Uterus (tissue), 2 donors: ENCODE results near the gene RELB.

ENCODE experiments used
- CTCF ChIP-seq, 4 experiments: fragments of 200-600 bp in 2 of 4; fragments of 450-650 bp in 2 of 4; sonication (generic) in 2 of 4; IDR thresholded peaks; one replicate each; pipeline ENCODE4 v1.5.1; 2016 to 2019; ENCODE audit warnings: antibody characterized with exemption in 4 of 4, mild to moderate bottlenecking in 2 of 4, moderate library complexity in 1 of 4
- POLR2A ChIP-seq, 2 donors: fragments of 450-650 bp; IDR thresholded peaks; one replicate each; pipeline ENCODE4 v1.6.1; 2016; ENCODE audit warnings: antibody characterized with exemption in 2 of 2, mild to moderate bottlenecking in 1 of 2, moderate library complexity in 1 of 2

- TF ChIP-seq CTCF (IDR thresholded peaks at IDR 0.05), result no peak
- no peak for TF ChIP-seq POLR2A (IDR thresholded peaks at IDR 0.05)
Observed at GRCh38 chr19:45069056-45069455, 67.8 kb downstream of the RELB start.
